RWPE2 (cell line): ENCODE measurements around the gene CHPF.
A peak's percentile ranks its signal among the peaks of the same experiment; 100 is the strongest.

Experiments
- ATAC-seq: fragments of 200-7000 bp; cut with Tn5 transposase; 3 replicates; pipeline ENCODE4 v1.9.1; 2021; ENCODE audit warnings: low read depth
- DNase-seq: peaks from one replicate; pipeline ENCODE4 v3.0.0-alpha.2; 2020; ENCODE audit warnings: low spot score
- H3K27ac ChIP-seq: fragments of 450-650 bp; 2 replicates; pipeline ENCODE4 v1.5.1; 2017; ENCODE audit warnings: mild to moderate bottlenecking; ENCODE audit not compliant: poor library complexity, severe bottlenecking
- H3K27me3 ChIP-seq: fragments of 250-450 bp; sonication (Bioruptor Pico); 2 replicates; pipeline ENCODE4 v1.5.1; 2021; ENCODE audit warnings: mild to moderate bottlenecking, moderate library complexity; ENCODE audit not compliant: insufficient read depth, poor library complexity, severe bottlenecking
- H3K36me3 ChIP-seq: fragments of 250-450 bp; sonication (Bioruptor Pico); 2 replicates; pipeline ENCODE4 v1.5.1; 2020; ENCODE audit warnings: low read depth, mild to moderate bottlenecking, moderate library complexity
- H3K4me1 ChIP-seq: fragments of 250-450 bp; sonication (Bioruptor Pico); 2 replicates; pipeline ENCODE4 v1.5.1; 2021; ENCODE audit warnings: mild to moderate bottlenecking, moderate library complexity; ENCODE audit not compliant: insufficient read depth, poor library complexity, severe bottlenecking
- H3K4me3 ChIP-seq: fragments of 250-450 bp; sonication (Bioruptor Pico); 2 replicates; pipeline ENCODE4 v1.5.1; 2021; ENCODE audit warnings: mild to moderate bottlenecking, moderate library complexity; ENCODE audit not compliant: severe bottlenecking
- H3K9me3 ChIP-seq: fragments of 250-450 bp; sonication (Bioruptor Pico); 2 replicates; pipeline ENCODE4 v1.5.1; 2021; ENCODE audit warnings: mild to moderate bottlenecking, moderate library complexity; ENCODE audit not compliant: severe bottlenecking
- CTCF ChIP-seq: fragments of 450-650 bp; IDR thresholded peaks from one replicate; pipeline ENCODE4 v1.5.1; 2017; ENCODE audit warnings: mild to moderate bottlenecking, moderate library complexity; ENCODE audit not compliant: poor library complexity, severe bottlenecking

The CHPF gene

GRCh38 chr2:219570924-219571310, 27.3 kb upstream of the CHPF start:
- no peak for TF ChIP-seq CTCF
- no peaks in the 10 kb centered on the region for H3K36me3 ChIP-seq
- H3K27ac ChIP-seq = peak overlapping the region; percentile 64
- DNase-seq (no peak), ATAC-seq (peak; percentile 5; the same call in 2 of the 3 replicates)
- H3K4me3 ChIP-seq = peak overlapping the region; percentile 83
- no peaks in the 10 kb centered on the region for H3K27me3 ChIP-seq
- H3K4me1 ChIP-seq = peaks cover 13% of the 10 kb centered on the region
- no peaks in the 10 kb centered on the region for H3K9me3 ChIP-seq

- Histone ChIP-seq H3K4me1 (peaks cover 13% of the 10 kb centered on the region), H3K4me3 (peak overlapping the region; percentile 83), H3K27ac (peak overlapping the region; percentile 64), H3K36me3 (no peaks in the 10 kb centered on the region), H3K9me3 (no peaks in the 10 kb centered on the region), H3K27me3 (no peaks in the 10 kb centered on the region)
- DNase-seq (no peak), ATAC-seq (peak; percentile 40)
- TF ChIP-seq CTCF = peak; percentile 23
Observed at GRCh38 chr2:219570194-219570923, 26.8 kb upstream of the CHPF start.

- ATAC-seq = no peak
- Histone ChIP-seq H3K27ac (no peak overlapping the region), H3K4me3 (no peak overlapping the region), H3K27me3 (no peaks in the 10 kb centered on the region), H3K36me3 (no peaks in the 10 kb centered on the region), H3K4me1 (peaks cover 13% of the 10 kb centered on the region), H3K9me3 (no peaks in the 10 kb centered on the region)
- DNase-seq = no peak
- no peak for TF ChIP-seq CTCF
Observed at GRCh38 chr2:219569635-219570034, 26.0 kb upstream of the CHPF start.

- Histone ChIP-seq H3K9me3 (no peaks in the 10 kb centered on the region), H3K4me1 (peaks cover 13% of the 10 kb centered on the region), H3K27ac (no peak overlapping the region), H3K4me3 (no peak overlapping the region), H3K27me3 (no peaks in the 10 kb centered on the region), H3K36me3 (no peaks in the 10 kb centered on the region)
- DNase-seq (no peak), ATAC-seq (no peak)
- no peak for TF ChIP-seq CTCF
Observed at GRCh38 chr2:219569041-219569440, 25.4 kb upstream of the CHPF start.

- no peak overlapping the region for H3K4me3 ChIP-seq
- no peaks in the 10 kb centered on the region for H3K27me3 ChIP-seq
- ATAC-seq (no peak), DNase-seq (no peak)
- H3K27ac ChIP-seq = no peak overlapping the region
- H3K4me1 ChIP-seq = peaks cover 13% of the 10 kb centered on the region
- no peak for TF ChIP-seq CTCF
- H3K36me3 ChIP-seq = no peaks in the 10 kb centered on the region
- H3K9me3 ChIP-seq = no peaks in the 10 kb centered on the region
Observed at GRCh38 chr2:219567791-219568361, 24.3 kb upstream of the CHPF start.
